Smooth muscle cell (in vitro differentiated cells): ENCODE results near the gene SPAG4. TPM values are rescaled to one million over a fixed set of nuclear protein-coding genes. Genes with fewer than 3 reads are reported as not detected.

Experiments
- DNase-seq: peaks from one replicate; lab custom pipeline; 2025; ENCODE audit not compliant: unreplicated experiment; lab: John Stamatoyannopoulos, UW
- H2AFZ ChIP-seq: fragments of 200-600 bp; sonication (generic); 2 replicates; pipeline ENCODE4 v1.6.0; 2016; ENCODE audit warnings: antibody characterized with exemption, low read depth, mild to moderate bottlenecking
- H3F3A ChIP-seq: fragments of 200-600 bp; sonication (generic); 2 replicates; pipeline ENCODE4 v1.6.0; 2017; ENCODE audit warnings: antibody characterized with exemption, low read depth
- H3K27ac ChIP-seq: fragments of 200-600 bp; sonication (generic); 2 replicates; pipeline ENCODE4 v1.5.1; 2016; ENCODE audit warnings: low read depth, mild to moderate bottlenecking
- H3K27me3 ChIP-seq: fragments of 200-600 bp; sonication (generic); 2 replicates; pipeline ENCODE4 v1.6.1; 2016; ENCODE audit warnings: low read depth, mild to moderate bottlenecking
- H3K36me3 ChIP-seq: fragments of 200-600 bp; sonication (generic); 2 replicates; pipeline ENCODE4 v1.5.1; 2016; ENCODE audit warnings: low read depth
- H3K4me1 ChIP-seq: fragments of 200-600 bp; sonication (generic); 2 replicates; pipeline ENCODE4 v1.5.1; 2016; ENCODE audit warnings: low read depth
- H3K4me2 ChIP-seq: fragments of 200-600 bp; sonication (generic); 2 replicates; pipeline ENCODE4 v1.6.0; 2016; ENCODE audit warnings: mild to moderate bottlenecking
- H3K4me3 ChIP-seq: fragments of 200-600 bp; sonication (generic); 2 replicates; pipeline ENCODE4 v1.5.1; 2016; ENCODE audit warnings: mild to moderate bottlenecking
- H3K79me2 ChIP-seq: fragments of 200-600 bp; sonication (generic); 2 replicates; pipeline ENCODE4 v1.6.0; 2016; ENCODE audit warnings: low read depth, mild to moderate bottlenecking
- H3K9ac ChIP-seq: fragments of 200-600 bp; sonication (generic); 2 replicates; pipeline ENCODE4 v1.6.0; 2016; ENCODE audit warnings: low read depth
- H3K9me3 ChIP-seq: fragments of 200-600 bp; sonication (generic); replicated peaks from 2 replicates; pipeline ENCODE4 v1.5.1; 2016; ENCODE audit warnings: low read depth
- H4K20me1 ChIP-seq: fragments of 200-600 bp; sonication (generic); 2 replicates; pipeline ENCODE4 v1.6.0; 2016; ENCODE audit warnings: low read depth
- CTCF ChIP-seq: fragments of 200-600 bp; sonication (generic); IDR thresholded peaks from 2 replicates; pipeline ENCODE4 v1.5.1; 2017; ENCODE audit warnings: borderline replicate concordance, mild to moderate bottlenecking, antibody characterized with exemption; ENCODE audit not compliant: insufficient read depth, poor library complexity, severe bottlenecking
- WGBS: methylation state at CpG from one replicate; pipeline ENCODE4 v1.1.7; 2016; ENCODE audit warnings: low lambda C conversion rate; 5-methylcytosine and 5-hydroxymethylcytosine counted together
- polyA plus RNA-seq: library from polyadenylated mRNA; unstranded; fragments of >200 nt; fragmentation: Nextera tagmentation; extraction: Ambion mirVana; gene quantifications from 2 replicates; pipeline ENCODE4 v1.2.1, GENCODE V29; 2016
- total RNA-seq: library from RNA; depleted of rRNA; stranded (reverse); fragments of >200 nt; gene quantifications from 2 replicates; pipeline ENCODE4 v1.2.3, GENCODE V29; 2014

SPAG4 gene
- total and polyA plus RNA-seq, 2 experiments from 2014 or later: 9.3 to 27.6 TPM

- WGBS: 88% methylated on average over 7 of the region's 7 CpGs
Measured at GRCh38 chr20:35598476-35598875, 17.2 kb upstream of the SPAG4 start.

GRCh38 chr20:35598899-35599775 is 16.5 kb upstream of the SPAG4 start:
- Histone ChIP-seq H3K27me3 (peaks cover 51% of the 10 kb centered on the region), H3K36me3 (no peaks in the 10 kb centered on the region), H4K20me1 (no peaks in the 10 kb centered on the region), H3K27ac (no peak overlapping the region), H3K79me2 (no peaks in the 10 kb centered on the region), H3K9me3 (no peaks in the 10 kb centered on the region), H3K9ac (no peak overlapping the region), H3K4me2 (no peak overlapping the region), H2AFZ (no peak overlapping the region), H3K4me1 (peaks cover 8% of the 10 kb centered on the region), H3F3A (no peaks in the 10 kb centered on the region), H3K4me3 (no peak overlapping the region)
- TF ChIP-seq CTCF: no peak
- 88% methylated on average over 21 of the region's 22 CpGs for WGBS
- no peak for DNase-seq

More at GRCh38 chr20:35598476-35598875, 17.2 kb upstream of the SPAG4 start:
- H3K27me3 ChIP-seq: peaks cover 51% of the 10 kb centered on the region
- no peak overlapping the region for H3K4me3 ChIP-seq
- H3K4me2 ChIP-seq: no peak overlapping the region
- DNase-seq: no peak
- no peak for TF ChIP-seq CTCF
- no peaks in the 10 kb centered on the region for H3K9me3 ChIP-seq
- H4K20me1 ChIP-seq: no peaks in the 10 kb centered on the region
- H3F3A ChIP-seq: no peaks in the 10 kb centered on the region
- H2AFZ ChIP-seq: no peak overlapping the region
- H3K9ac ChIP-seq: no peak overlapping the region
- H3K79me2 ChIP-seq: no peaks in the 10 kb centered on the region
- H3K36me3 ChIP-seq: no peaks in the 10 kb centered on the region
- peaks cover 8% of the 10 kb centered on the region for H3K4me1 ChIP-seq
- H3K27ac ChIP-seq: no peak overlapping the region

- no peak overlapping the region for H2AFZ ChIP-seq
- no peaks in the 10 kb centered on the region for H3K79me2 ChIP-seq
- H3K27me3 ChIP-seq: peaks cover 51% of the 10 kb centered on the region
- no peak for DNase-seq
- no peaks in the 10 kb centered on the region for H3K9me3 ChIP-seq
- 96% methylated on average over 8 of the region's 9 CpGs for WGBS
- H3K4me1 ChIP-seq: peaks cover 8% of the 10 kb centered on the region
- no peaks in the 10 kb centered on the region for H3F3A ChIP-seq
- TF ChIP-seq CTCF: no peak
- H4K20me1 ChIP-seq: no peaks in the 10 kb centered on the region
- no peak overlapping the region for H3K4me2 ChIP-seq
- H3K36me3 ChIP-seq: no peaks in the 10 kb centered on the region
- H3K27ac ChIP-seq: no peak overlapping the region
- no peak overlapping the region for H3K4me3 ChIP-seq
- no peak overlapping the region for H3K9ac ChIP-seq
Measured at GRCh38 chr20:35599776-35600120, 15.9 kb upstream of the SPAG4 start.
